ENCODE data around the gene GIGYF1.

The GIGYF1 gene

GRCh38 chr7:100686822-100687211 lies 7.2 kb downstream of the GIGYF1 start:
- H3K4me3 ChIP-seq (ENCODE audit: low read length) = no peak overlapping the region
- TF ChIP-seq CTCF (IDR thresholded peaks at IDR 0.05; ENCODE audit: insufficient read depth, low read depth, low read length, missing control alignments) = no peak
- no peak for DNase-seq (ENCODE audit: low read depth)

- no peak overlapping the region for H3K4me3 ChIP-seq (ENCODE audit: low read length)
- DNase-seq (ENCODE audit: low read depth) = no peak
- no peak for TF ChIP-seq CTCF (IDR thresholded peaks at IDR 0.05; ENCODE audit: insufficient read depth, low read depth, low read length, missing control alignments)
These were observed 7.7 kb downstream of the GIGYF1 start for GRCh38 chr7:100686201-100686821.

GRCh38 chr7:100685631-100686145 lies 8.4 kb downstream of the GIGYF1 start:
- no peak overlapping the region for H3K4me3 ChIP-seq (ENCODE audit: low read length)
- no peak for DNase-seq (ENCODE audit: low read depth)
- no peak for TF ChIP-seq CTCF (IDR thresholded peaks at IDR 0.05; ENCODE audit: insufficient read depth, low read depth, low read length, missing control alignments)

GRCh38 chr7:100685049-100685605 lies 8.9 kb downstream of the GIGYF1 start:
- TF ChIP-seq CTCF (IDR thresholded peaks at IDR 0.05; ENCODE audit: insufficient read depth, low read depth, low read length, missing control alignments) = no peak
- DNase-seq (ENCODE audit: low read depth) = no peak
- H3K4me3 ChIP-seq (ENCODE audit: low read length) = no peak overlapping the region

- H3K4me3 ChIP-seq (ENCODE audit: low read length) = no peak overlapping the region
- no peak for TF ChIP-seq CTCF (IDR thresholded peaks at IDR 0.05; ENCODE audit: insufficient read depth, low read depth, low read length, missing control alignments)
- no peak for DNase-seq (ENCODE audit: low read depth)
These were observed 9.5 kb downstream of the GIGYF1 start for GRCh38 chr7:100684534-100685042.

- DNase-seq (ENCODE audit: low read depth) = no peak
- no peak for TF ChIP-seq CTCF (IDR thresholded peaks at IDR 0.05; ENCODE audit: insufficient read depth, low read depth, low read length, missing control alignments)
These were observed 10.2 kb downstream of the GIGYF1 start for GRCh38 chr7:100683659-100684533.

More at GRCh38 chr7:100683659-100684533, 10.2 kb downstream of the GIGYF1 start:
- H3K4me3 ChIP-seq (ENCODE audit: low read length) = no peak overlapping the region
